Activated T-cell treated with anti-CD3 and anti-CD28 coated beads, Interleukin-2, amount 50 U/mL, for 72 hours (primary cell): ENCODE measurements around the gene C19orf18. TPM values are rescaled to one million over a fixed set of nuclear protein-coding genes. Genes with fewer than 3 reads are reported as not detected.
A peak's percentile ranks its signal among the peaks of the same experiment; 100 is the strongest.
"Not testable (repeated sequence)": the region's sequence is repeated elsewhere in the genome, so short reads cannot be mapped to it uniquely, and the experiment has no call there.

Experiments used
- ATAC-seq, 2 donors: fragments of 150-1000 bp; cut with Tn5 transposase; replicated peaks in 1 of 2; 2 replicates each; pipeline ENCODE4 v1.10.0; 2021; ENCODE audit warnings: moderate library complexity in 2 of 2, mild to moderate bottlenecking in 1 of 2
- DNase-seq, 2 donors: peaks; one replicate each; pipeline ENCODE4 v3.0.0; 2021 to 2022; ENCODE audit warnings: mixed read lengths in 1 of 2
- H3K27ac Mint-ChIP-seq: one replicate; pipeline ENCODE4 v1.8.0; 2022; ENCODE audit warnings: mild to moderate bottlenecking, moderate library complexity, mixed read lengths
- H3K27me3 Mint-ChIP-seq: one replicate; pipeline ENCODE4 v1.8.0; 2022; ENCODE audit warnings: low read depth, mixed read lengths
- H3K36me3 Mint-ChIP-seq, 2 donors: one replicate each; pipeline ENCODE4 v1.8.0; 2022; ENCODE audit warnings: mixed read lengths in 2 of 2, mild to moderate bottlenecking in 1 of 2; ENCODE audit not compliant: insufficient read depth in 2 of 2
- H3K4me1 Mint-ChIP-seq: one replicate; pipeline ENCODE4 v1.8.0; 2022; ENCODE audit warnings: low read depth, mixed read lengths
- H3K4me3 Mint-ChIP-seq, 2 donors: one replicate each; pipeline ENCODE4 v1.8.0; 2022; ENCODE audit warnings: mild to moderate bottlenecking in 2 of 2, mixed read lengths in 2 of 2, moderate library complexity in 2 of 2
- H3K9me3 Mint-ChIP-seq, 2 donors: one replicate each; pipeline ENCODE4 v1.8.0; 2022; ENCODE audit warnings: mixed read lengths in 2 of 2
- total RNA-seq, 2 donors: library from RNA; stranded (reverse); gene quantifications; one replicate each; pipeline ENCODE4 v1.2.3, GENCODE V29; 2022

C19orf18 gene
- total RNA-seq, 2 donors from 2014 or later = 0.91 to 2.1 TPM

- DNase-seq = no peak
- ATAC-seq = no peak
- Mint-ChIP-seq H3K27me3 (no peaks in the 10 kb centered on the region), H3K4me1 (no peaks in the 10 kb centered on the region), H3K9me3 (peaks cover 13 to 28% of the 10 kb centered on the region in 2 donors), H3K36me3 (peaks cover 44 to 60% of the 10 kb centered on the region in 2 donors), H3K4me3 (peak overlapping the region in 1 of 2 donors; percentile 94), H3K27ac (no peak overlapping the region)
Measured at GRCh38 chr19:57935731-57936130, 38.6 kb downstream of the C19orf18 start.

GRCh38 chr19:57934820-57935665, 39.3 kb downstream of the C19orf18 start, which contains the start of gene ZNF418:
Gene ZNF418 (minus strand): TSS chr19:57935402. CDS start chr19:57933822, 1,580 bp downstream.
- Mint-ChIP-seq H3K27ac (no peak within 1 kb of the TSS), H3K4me1 (no peaks in the 10 kb centered on the region), H3K4me3 (peak within 1 kb of the TSS; percentile 86 to 94), H3K27me3 (no peaks in the 10 kb centered on the region), H3K36me3 (peaks cover 45 to 59% of the 10 kb centered on the region in 2 donors), H3K9me3 (peaks cover 13 to 29% of the 10 kb centered on the region in 2 donors)
- ATAC-seq = peak; percentile 88 to 96
- peak; percentile 35 to 60 for DNase-seq

- H3K27ac Mint-ChIP-seq = no peak overlapping the region
- ATAC-seq (no peak), DNase-seq (no peak)
- H3K27me3 Mint-ChIP-seq = no peaks in the 10 kb centered on the region
- no peaks in the 10 kb centered on the region for H3K4me1 Mint-ChIP-seq
- peaks cover 23 to 34% of the 10 kb centered on the region in 2 donors for H3K9me3 Mint-ChIP-seq
- H3K36me3 Mint-ChIP-seq = peaks cover 40 to 41% of the 10 kb centered on the region in 2 donors
- no peak overlapping the region for H3K4me3 Mint-ChIP-seq
Measured at GRCh38 chr19:57927587-57927986, 46.7 kb downstream of the C19orf18 start.

- Mint-ChIP-seq H3K9me3 (peaks cover 22 to 36% of the 10 kb centered on the region in 2 donors), H3K4me1 (peaks cover 40% of the 10 kb centered on the region), H3K27ac (peak within 1 kb of the TSS; percentile 94), H3K36me3 (peaks cover 46 to 59% of the 10 kb centered on the region in 2 donors), H3K4me3 (peak within 1 kb of the TSS; percentile 93 to 98)
- not testable (repeated sequence) for H3K27me3 Mint-ChIP-seq
- DNase-seq (peak; percentile 85 to 88), ATAC-seq (peak; percentile 99)
Measured at GRCh38 chr19:57916168-57916995, 58.0 kb downstream of the C19orf18 start, which contains the start of gene ZNF417. Gene ZNF417 (minus strand): TSS chr19:57916592. CDS start chr19:57916411, 181 bp downstream.

GRCh38 chr19:57914531-57914930, 59.8 kb downstream of the C19orf18 start:
- peak overlapping the region; percentile 14 to 23 for H3K4me3 Mint-ChIP-seq
- DNase-seq (no peak), ATAC-seq (no peak)
- peaks cover 40% of the 10 kb centered on the region for H3K4me1 Mint-ChIP-seq
- H3K27me3 Mint-ChIP-seq = no peaks in the 10 kb centered on the region
- peaks cover 50 to 64% of the 10 kb centered on the region in 2 donors for H3K36me3 Mint-ChIP-seq
- H3K9me3 Mint-ChIP-seq = peaks cover 24 to 34% of the 10 kb centered on the region in 2 donors
- no peak overlapping the region for H3K27ac Mint-ChIP-seq

Other genes with a start within 250 kb of the C19orf18 start
- 10 to 100 TPM; 14.3 to 20.1 TPM for gene ZNF671, start 246.9 kb downstream of the C19orf18 start, total RNA-seq
- gene ZNF776, start 227.7 kb downstream of the C19orf18 start, total RNA-seq = 10 to 100 TPM; 13.4 to 14.1 TPM
- 10 to 100 TPM; 18.5 to 20.0 TPM for gene ZNF586, start 204.9 kb downstream of the C19orf18 start, total RNA-seq
- 1 to 10 TPM; 7.7 to 8.4 TPM for gene ZNF552, start 159.6 kb downstream of the C19orf18 start, total RNA-seq
- 10 to 100 TPM; 16.8 to 18.0 TPM for gene ZNF587B, start 144.2 kb downstream of the C19orf18 start, total RNA-seq
- gene ZNF587, start 124.7 kb downstream of the C19orf18 start, total RNA-seq = 10 to 100 TPM; 31.5 to 32.5 TPM
- gene ZNF814, start 85.5 kb downstream of the C19orf18 start, total RNA-seq = 10 to 100 TPM; 16.1 to 21.4 TPM
- gene ZNF417, start 57.9 kb downstream of the C19orf18 start, total RNA-seq = 10 to 100 TPM; 12.6 to 13.8 TPM
- 1 to 10 TPM; 3.4 to 8.0 TPM for gene ZNF418, start 39.1 kb downstream of the C19orf18 start, total RNA-seq
- gene ZNF256, start 26.8 kb downstream of the C19orf18 start, total RNA-seq = 10 to 100 TPM in 1 of 2 donors, 1 to 10 TPM in 1; 8.4 to 10.6 TPM
- gene ZNF606, start 28.3 kb upstream of the C19orf18 start, total RNA-seq = 10 to 100 TPM; 13.1 to 13.8 TPM
- not detected for gene ZSCAN1, start 59.5 kb upstream of the C19orf18 start, total RNA-seq
- 1 to 10 TPM; 1.7 to 1.9 TPM for gene ZNF135, start 84.7 kb upstream of the C19orf18 start, total RNA-seq
- gene ZSCAN18, start 123.7 kb upstream of the C19orf18 start, total RNA-seq = 10 to 100 TPM; 34.0 to 51.3 TPM
- 1 to 10 TPM; 8.0 to 9.8 TPM for gene ZNF329, start 176.3 kb upstream of the C19orf18 start, total RNA-seq
- gene ZNF274, start 208.5 kb upstream of the C19orf18 start, total RNA-seq = 10 to 100 TPM; 32.1 to 42.8 TPM